ENCODE measurements around the gene UPK3A. TPM values are rescaled to one million over a fixed set of nuclear protein-coding genes. Genes with fewer than 3 reads are reported as not detected.
"Not testable (repeated sequence)": the region's sequence is repeated elsewhere in the genome, so short reads cannot be mapped to it uniquely, and the experiment has no call there.

Gene UPK3A
- total RNA-seq, 1 donor from 2014 or later, result not detected

DNA sequence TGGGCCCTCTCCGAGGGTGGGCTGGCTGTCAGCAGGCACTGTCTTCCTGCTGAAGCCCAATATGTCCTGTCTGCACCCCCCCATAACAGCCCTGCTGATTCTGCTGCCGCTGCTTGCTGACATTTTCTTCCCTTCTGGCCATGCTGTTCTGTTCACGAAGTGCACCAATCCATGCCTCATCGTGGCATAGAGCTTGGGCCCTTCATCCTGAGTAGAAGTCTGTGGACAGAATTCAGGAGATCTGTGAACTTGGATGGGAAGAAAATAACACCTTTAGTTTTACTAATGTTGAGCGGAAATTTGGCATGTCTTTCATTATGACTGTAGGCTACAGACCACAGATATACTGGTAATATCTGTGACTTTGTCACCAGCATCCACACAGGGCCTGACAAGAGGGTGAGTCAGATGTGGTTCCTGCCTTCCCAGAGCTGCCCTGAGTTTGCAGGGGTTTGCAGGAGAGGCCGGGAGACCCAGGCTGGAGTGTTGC lies 29.9 kb upstream of the UPK3A start:
- intact Hi-C loops (cut with micrococcal nuclease), result no loop called here

DNA sequence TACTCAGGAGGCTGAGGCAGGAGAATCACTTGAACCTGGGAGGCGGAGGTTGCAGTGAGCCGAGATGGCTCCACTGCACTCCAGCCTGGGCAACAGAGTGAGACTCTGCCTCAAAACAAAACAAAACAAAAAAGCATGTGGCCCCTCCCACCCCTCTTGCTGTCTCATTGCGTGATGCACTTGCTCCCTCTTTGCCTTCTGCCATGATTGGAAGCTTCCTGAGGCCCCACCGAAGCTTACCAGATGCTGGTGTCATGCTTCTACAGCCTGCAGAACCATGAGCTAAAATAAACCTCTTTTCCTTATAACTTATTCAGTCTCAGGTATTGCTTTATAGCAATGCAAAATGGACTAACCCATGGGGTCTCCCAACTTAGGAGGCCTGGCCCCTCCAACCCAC lies 26.8 kb upstream of the UPK3A start:
- intact Hi-C loops (cut with micrococcal nuclease), result not testable (repeated sequence)

DNA sequence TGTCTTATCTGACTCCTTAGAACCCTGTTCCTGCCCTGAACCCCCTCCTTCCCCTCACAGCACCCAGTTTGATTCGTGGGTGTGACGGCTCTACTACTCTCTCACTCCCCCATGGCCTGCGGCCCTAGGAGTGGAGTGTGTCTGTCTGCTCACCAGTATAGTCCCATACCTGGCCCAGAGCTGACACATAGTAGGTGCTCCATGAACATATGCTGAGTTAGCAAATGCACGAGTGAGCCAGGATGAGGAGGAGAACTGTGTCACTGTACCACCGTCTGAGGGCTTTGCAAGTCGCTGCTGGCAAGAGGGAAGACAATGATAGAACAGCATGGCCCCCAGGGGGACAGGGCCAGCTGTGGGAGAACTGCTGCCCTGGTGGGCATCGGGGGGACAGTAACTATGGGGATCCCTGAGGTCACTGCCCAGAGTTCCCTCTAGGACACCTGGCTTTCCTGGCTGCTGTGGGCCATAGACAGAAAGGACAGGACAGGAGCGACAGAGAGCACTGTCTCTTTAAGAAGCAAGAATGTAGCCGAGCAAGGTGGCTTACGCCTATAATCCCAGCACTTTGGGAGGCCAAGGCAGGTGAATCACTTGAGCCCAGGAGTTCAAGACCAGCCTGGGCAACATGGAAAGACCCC lies 24.9 kb upstream of the UPK3A start:
- intact Hi-C loops (cut with micrococcal nuclease), result no loop called here

DNA sequence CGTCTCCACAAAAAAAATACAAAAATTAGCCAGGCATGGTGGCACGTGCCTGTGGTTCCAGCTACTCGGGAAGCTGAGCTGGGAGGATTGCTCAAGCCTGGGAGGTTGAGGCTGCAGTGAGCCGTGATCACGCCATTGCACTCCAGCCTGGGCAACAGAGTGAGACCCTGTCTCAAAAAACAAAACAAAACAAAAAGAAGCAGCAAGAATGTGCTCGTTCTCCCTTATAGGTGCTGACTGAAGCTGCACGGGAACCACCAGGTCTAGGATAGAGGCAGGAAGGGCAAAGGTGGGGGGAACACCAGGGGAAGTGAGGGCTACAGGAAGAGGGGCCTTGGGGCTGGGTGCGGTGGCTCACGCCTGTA lies 24.4 kb upstream of the UPK3A start:
- intact Hi-C loops (cut with micrococcal nuclease), result not testable (repeated sequence)

DNA sequence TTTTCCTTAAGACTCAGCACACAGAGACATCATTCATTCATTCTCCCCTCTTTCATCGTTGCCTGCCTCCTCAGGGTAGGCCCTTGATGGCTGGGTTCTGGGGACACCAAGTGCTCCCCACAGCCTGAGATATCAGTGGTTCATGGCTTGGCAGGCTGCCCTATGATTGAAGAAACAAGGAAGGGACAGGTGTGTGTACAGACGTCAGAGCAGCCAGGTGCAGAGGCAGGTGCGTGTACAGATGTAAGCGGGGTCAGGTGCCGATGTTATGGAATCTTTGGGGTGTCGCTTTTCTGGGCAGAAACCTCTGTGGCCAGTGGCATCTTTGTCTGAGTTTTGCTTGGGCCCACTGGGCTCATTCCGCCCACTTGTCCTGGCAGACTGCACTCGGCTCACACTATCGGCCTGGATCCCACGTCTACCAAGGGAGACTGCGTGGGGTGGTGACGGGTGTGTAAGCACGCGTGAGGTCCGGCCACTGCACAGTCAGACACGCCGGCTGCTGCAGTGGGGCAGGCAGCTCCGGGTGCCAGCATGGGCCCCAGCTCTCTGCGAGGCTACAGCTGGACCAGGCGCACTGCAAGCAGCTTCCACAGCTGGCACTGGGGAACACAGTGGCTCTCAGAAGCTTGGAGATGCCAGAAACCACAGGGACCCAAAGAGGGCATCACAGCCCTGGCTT lies 23.2 kb upstream of the UPK3A start:
- intact Hi-C loops (cut with micrococcal nuclease), result no loop called here

DNA sequence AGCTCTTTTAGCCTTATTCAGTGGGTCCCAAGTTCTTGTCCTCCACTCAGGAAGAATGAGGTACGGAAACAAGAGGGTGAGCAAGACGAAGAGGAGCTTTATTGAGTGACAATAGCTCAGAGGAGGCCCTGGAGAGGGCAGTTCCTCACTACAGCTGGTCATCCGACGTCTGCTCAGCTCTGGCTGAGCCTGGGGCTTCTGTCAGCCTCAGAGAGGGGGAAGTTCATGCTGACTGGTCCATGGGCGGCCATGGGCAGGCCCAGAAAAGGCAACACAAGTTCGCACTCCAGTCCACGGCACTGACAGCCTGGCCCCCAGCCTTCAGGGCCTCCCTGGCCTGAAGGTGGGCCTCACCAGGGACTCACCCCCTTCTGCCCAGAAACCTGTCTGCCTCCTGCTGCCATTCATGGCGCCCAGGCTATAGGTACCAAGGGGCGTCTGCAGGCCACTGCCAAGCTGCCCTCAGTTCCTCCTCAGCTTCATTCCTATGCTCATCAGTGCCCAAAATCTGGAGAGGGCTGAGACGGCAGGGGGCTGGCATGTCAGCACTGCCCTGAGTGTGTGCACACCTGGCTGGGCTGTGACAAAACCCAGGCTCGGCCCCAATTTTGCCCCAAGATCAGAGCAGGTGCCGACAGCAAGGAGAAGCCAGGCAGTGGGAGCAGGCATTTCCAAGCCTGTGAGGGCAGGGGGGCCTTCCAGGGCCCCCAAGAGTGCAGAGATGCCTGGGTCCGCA lies 22.4 kb upstream of the UPK3A start:
- intact Hi-C loops (cut with micrococcal nuclease), result no loop called here

DNA sequence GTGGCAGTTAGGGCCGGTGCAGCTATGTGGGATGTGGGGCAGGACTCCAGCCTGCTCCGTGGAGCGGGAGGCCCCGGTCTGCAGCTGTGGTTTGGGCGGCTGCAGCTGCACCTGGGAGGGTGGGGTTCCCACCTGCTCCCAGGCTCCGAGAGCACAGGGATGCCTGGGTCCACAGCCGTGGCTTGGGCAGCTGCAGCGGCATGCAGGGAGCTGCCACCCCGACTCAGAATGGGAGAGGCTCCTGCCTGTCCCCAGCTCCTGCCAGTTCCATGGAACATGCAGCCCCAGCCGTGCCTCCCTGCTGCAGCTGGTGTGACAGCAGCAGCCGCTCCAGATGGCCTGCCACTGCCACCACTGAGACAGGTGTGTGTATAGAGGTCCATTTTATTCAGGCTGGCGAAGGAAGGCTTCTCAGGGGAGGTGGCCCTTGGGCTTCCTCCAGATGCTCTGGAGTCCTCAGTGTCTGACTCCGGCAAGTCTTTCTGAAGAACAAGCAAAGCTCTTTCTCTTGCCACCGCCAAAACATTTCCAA lies 21.8 kb upstream of the UPK3A start:
- intact Hi-C loops (cut with micrococcal nuclease), result no loop called here

DNA sequence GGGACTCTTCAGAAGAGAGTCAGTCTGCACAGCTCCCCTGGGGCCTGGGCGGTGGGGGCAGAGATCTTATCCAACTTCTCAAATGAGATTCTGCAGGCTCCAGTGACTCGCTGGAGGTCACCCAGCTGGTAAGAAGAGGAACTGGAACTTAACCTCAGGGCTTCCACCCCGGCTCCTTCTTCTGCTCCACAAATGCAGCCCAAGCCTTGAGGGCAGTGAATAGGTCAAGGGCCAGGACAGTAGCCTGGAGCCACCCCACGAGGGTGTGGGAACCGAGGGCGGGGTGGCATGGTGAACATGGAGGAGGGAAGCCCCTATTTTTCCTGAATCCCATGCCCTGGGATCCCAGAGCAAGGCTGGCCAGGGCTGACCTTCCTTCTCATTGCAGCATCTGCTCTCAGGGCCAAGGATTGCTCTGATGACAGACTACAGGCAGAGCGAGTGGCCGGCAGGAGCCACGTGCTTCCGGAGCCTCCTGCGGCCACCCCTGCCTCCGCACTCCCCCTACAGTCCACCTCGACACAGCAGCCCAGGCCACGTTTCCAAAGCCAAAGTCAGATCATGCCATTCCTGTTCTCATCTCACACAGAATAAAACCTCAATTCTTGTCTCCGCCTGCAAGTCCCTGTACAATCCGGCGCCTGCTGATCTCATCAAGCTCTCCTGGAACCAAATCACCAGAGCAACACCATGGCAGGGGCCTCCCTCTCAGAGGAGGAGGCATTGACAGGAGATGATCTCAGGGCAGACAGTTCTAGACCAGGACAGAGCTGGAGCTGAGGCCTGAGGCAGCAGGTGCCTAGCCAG lies 21.1 kb upstream of the UPK3A start:
- intact Hi-C loops (cut with micrococcal nuclease), result no loop called here

DNA sequence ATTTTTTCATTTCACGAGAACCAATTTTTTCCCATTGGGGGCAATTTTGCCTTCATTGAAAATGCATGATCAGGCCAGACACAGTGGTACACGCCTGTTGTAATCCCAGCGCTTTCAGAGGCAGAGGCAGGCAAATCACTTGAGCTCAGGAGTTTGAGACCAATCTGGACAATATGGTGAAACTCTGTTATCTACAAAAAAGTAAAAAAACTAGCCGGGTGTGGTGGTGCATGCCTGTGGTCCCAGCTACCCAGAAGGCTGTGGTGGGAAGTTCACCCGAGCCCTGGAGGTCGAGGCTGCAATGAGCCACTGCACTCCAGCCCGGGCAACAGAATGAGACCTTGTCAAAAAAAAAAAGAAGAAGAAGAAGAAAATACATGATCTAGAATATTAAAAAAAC lies 19.2 kb upstream of the UPK3A start:
- intact Hi-C loops (cut with micrococcal nuclease), result loop anchor here (5.0 kb wide), 1 partner anchor 287 kb away; no protein-coding TSS in a partner anchor

DNA sequence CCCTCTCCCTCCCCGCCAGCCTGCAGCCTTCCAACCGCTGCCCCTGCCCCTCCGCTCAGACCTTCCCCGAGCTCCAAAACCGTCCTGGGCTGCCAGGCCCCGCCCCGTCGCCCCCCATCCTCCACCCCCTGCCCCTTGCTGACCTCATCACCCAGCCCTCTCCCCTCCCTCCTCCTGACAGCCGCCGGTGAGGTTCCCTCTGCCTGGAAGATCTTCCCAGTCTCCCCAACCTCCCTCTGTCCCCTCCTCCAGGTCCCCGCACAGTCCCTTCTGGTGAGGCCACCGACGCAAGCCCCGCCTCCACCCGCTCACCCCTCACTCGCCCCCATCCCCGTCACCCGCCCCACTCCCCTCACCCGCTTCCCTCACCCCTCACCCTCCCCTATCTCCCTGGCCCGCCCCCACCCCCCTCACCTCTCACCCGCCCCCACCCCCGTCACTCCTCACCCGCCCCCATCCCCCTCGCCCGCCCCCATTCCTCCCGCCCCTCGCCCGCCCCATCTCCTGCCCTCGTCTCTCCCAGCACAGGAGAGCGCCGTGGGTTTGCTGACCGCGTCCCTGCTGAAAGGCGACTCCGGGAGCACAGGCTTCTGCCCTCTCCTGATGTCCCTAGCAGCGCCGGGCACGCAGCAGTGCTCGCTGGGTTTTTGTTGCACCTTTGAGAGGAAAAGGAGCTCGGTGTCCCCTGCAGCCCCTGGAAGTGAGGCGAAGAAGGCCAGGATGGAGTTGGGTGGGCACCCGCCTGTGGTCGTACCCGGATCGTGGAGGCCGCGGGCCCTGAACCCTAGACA lies 16.4 kb upstream of the UPK3A start:
- intact Hi-C loops (cut with micrococcal nuclease), result loop anchor here (5.0 kb wide), 1 partner anchor 284 kb away; no protein-coding TSS in a partner anchor

DNA sequence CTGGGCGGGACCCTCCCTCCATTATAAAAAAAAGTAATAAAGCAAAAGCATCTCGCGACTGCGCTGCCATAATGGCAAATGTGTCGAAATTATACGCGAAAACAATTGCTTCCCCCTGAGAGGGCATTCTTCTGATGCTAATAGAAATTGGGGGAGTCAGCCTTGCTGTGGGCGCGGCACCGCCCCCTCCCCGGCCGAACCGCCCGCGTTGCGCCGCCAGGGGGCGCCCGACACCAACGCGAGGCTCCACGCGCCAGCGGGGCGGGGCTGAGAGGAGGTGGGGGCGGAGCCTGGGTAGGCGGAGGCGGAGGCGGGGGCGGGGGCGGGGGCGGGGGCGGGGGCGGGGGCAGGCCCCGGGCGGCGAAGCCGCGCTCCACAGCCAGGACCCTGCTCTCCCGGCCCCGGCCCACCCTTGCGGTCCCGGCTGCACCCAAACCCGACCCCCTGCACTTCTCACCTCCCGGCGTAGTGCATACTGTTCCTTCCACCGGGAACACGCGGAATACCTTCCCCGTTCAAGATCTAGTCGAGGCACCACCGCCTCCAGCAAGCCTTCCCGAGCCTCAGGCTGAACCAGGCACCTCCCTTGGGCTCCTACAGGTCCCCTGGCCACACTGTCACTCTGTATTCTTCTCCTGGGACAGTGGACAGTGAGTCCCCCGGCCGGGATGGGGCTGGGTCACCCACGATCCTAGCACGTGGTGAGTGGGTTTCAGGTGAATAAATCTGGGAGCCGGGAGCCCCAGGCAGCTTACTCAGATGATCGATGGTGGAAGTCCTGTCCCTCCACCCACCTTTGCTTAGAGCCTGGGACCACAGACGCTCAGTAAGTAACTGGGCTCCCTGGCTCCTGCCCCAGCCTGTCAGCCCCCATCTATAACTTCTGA lies 15.5 kb upstream of the UPK3A start:
- intact Hi-C loops (cut with micrococcal nuclease), result loop anchor here (1.0 to 5.0 kb wide), 2 partner anchors 166 to 283 kb away; no protein-coding TSS in a partner anchor

DNA sequence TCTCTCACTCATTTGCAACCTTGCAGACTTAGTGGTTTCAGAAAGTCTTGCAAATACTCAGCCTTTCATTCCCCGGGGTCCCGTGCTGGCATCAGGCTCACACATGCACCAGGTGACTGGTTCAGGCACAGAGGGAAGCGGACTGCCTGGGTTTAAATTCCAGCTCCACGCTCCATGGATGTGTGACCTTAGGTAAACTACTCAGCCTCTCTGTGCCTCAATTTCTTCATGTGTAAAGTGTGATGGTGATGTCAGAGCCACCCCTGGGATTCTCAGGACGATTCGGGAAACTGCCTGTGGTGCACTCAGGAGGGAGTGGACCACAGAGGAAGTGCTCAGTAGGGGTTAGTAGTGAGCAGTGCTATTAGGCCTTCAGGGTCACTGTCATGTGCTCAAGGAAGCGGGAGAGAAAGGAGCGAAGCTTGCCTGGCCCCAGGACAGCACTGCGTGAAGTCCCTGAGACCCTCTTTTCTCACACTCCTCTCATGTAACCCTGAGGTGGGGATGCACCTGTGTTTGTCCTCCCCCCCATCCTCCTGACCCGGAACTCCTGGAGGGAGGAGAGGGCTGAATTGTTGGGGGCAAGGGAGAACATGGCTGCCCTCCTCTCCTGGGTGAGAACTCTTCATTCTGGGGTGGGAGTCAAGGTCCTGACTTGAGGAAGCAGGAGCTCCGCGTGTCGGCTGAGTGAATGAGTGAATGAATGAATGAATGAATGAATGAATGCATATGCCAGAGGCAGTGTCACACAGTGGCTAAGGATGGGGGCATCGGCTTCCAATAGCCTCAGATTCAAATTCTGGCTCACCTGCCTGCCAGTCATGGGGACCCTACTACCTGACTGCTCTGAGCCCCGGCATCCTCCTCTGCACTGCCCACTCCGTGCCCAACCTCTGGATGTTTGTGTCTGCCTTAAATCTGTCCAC lies 14.4 kb upstream of the UPK3A start:
- intact Hi-C loops (cut with micrococcal nuclease), result loop anchor here (5.0 kb wide), 1 partner anchor 37 kb away; the partner anchor contains the start of gene FAM118A

DNA sequence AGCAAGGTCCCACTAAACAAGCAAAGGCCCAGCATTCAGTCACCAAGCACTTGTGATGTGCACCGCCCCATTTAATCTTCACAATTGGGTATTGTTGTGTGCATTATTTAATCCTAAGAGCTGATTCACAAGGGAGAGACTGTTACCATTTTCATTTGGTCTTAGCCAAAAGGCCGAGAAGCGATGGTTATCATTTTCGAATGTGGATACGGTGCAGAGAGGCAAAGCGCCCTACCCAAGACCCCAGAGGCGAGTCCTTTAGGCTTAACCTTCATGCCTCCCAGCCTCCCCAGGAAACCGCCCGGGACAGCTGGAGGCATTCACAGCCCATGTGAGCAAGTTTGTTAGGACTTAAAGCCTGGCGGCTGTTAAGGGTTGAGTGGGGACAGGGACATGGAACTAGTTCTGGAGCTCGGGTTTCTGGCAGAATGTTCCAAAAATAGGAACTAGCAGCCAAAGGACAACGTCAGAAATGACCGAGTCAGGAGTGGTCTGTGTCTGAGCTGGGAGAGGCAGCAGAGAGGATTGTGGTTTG lies 13.0 kb upstream of the UPK3A start:
- intact Hi-C loops (cut with micrococcal nuclease), result loop anchor here (5.0 kb wide), 1 partner anchor 36 kb away; the partner anchor contains the start of gene FAM118A

DNA sequence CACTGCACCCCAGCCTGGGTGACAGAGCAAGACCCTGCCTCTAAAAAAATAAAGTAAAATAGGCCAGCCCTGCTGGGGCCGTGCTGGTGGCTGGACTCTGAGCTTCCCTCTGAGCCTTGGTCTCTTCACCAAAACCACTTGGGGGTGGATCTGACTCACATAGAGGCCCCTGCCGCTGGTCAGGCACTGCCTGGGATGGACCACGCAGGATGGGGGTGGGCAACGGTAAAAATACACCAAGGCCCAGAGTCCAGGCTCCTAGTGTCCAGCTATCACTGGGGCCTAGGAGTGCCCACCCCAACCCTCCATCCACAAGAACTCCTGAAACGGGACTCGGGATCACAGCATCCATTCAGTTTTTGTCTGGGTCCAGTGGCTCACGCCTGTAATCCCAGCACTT lies 12.3 kb upstream of the UPK3A start:
- intact Hi-C loops (cut with micrococcal nuclease), result loop anchor here (5.0 kb wide), 1 partner anchor 35 kb away; the partner anchor contains the start of gene FAM118A

DNA sequence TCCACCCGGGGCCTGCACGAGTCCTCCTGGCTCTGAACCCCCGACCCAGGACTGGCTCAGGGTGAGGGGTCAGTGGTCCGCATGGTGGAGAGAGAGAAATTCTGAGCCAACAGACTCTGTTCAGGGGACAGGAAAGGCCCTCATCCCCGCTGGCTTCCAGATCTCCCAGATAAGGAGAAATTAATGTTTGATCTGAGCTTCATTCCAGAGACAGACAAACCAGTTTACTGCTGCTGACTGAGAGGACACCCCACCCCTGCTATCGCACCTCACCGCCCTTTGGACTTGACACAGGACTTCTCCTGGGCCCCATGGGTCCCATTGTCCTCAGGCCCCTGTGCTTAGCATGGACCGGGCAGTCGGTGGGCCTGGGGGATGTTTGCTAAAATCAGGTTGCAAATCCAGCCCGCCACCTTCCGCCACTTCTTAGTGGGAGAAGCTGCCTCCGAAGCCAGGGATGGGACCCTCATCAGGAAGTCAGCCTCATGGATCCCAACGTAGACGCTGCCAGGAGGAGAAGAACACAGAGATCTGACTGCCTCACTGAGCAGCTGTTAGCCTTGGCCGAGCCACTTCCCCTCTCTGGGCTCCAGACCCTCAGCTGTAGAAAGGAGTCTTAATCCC lies 11.2 kb upstream of the UPK3A start:
- intact Hi-C loops (cut with micrococcal nuclease), result loop anchor here (5.0 kb wide), 1 partner anchor 34 kb away; the partner anchor contains the start of gene FAM118A

DNA sequence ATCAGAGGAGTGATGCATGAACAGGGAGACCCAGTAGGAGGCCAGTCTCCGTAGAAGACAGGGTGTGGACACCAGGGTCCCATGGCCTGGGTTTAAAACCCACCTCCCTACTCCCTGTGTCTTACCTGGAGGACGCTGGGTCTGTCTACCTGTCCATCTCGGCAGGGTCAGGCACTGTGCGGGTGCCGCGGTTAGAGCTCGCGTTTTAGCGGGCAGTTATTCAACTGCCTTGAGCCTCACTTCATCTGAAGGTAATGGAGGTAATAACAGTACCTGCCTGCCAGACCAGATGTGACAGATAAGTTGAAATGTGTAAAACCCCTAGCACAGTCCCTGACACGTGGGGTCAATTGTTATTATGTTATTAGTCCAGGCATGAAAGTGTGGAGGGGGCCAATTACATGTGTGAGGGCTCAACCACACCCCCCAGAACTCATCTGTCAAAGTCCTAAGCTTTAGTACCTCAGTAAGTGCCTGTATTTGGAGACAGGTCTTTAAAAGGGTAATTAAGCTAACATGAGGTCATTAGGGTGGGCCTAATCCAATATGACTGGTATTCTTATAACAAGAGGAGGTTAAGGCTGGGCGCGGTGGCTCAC lies 8.1 kb upstream of the UPK3A start:
- intact Hi-C loops (cut with micrococcal nuclease), result no loop called here

DNA sequence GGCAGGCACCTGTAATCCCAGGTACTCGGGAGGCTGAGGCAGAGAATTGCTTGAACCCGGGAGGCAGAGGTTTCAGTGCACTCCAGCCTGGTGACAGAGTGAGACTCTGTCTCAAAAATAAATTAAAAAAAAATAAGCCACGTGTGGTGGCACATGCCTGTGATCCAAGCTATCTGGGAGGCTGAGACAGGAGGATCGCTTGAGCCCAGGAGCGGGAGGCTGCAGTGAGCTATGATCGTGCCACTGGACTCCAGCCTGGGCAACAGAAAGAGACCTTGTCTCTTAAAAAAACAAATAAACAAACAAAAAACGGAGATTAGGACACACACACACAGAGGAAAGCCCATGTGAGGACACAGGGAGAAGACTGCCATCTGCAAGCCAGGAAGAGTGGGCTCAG lies 7.0 kb upstream of the UPK3A start:
- intact Hi-C loops (cut with micrococcal nuclease), result not testable (repeated sequence)
